K562 (cell line): ENCODE measurements around the gene UBE2G2. TPM values are rescaled to one million over a fixed set of nuclear protein-coding genes. Genes with fewer than 3 reads are reported as not detected.

Experiments
- ATAC-seq: fragments of 200-7000 bp; cut with Tn5 transposase; 3 replicates; pipeline ENCODE4 v1.9.1; 2020; ENCODE audit warnings: moderate library complexity
- BruUV-seq: library from RNA; stranded (reverse); fragments of 400-500 nt; replicated peaks from 2 replicates; lab custom pipeline; 2021; lab: Mats Ljungman, UMichigan
- CTCF ChIA-PET: fragments of 300-600 bp; formaldehyde crosslinking; extraction: SDS; loops from one replicate; lab custom pipeline; 2021; ENCODE audit warnings: low intra/inter-chr PET ratio; lab: Yijun Ruan, JAX
- POLR2A ChIA-PET: fragments of 300-600, 350-650 bp; sonication (Branson Sonifier 250); formaldehyde crosslinking; extraction: SDS; loops from one replicate; lab custom pipeline; 2021; ENCODE audit warnings: antibody characterized with exemption, inconsistent platforms; lab: Yijun Ruan, JAX
- DNase-seq, 4 experiments: peaks; one replicate each; pipeline versions ENCODE4 v3.0.0 to v3.0.0-alpha.2; 2011 to 2018; ENCODE audit warnings: low spot score in 3 of 4, mixed read lengths in 3 of 4; ENCODE audit errors: extremely low read depth in 1 of 4
- FAIRE-seq: peaks from 2 replicates; lab custom pipeline; 2011; peaks lifted over from hg19 to GRCh38; lab: Jason Lieb, UNC
- H2AFZ ChIP-seq: 2 replicates; pipeline ENCODE4 v1.6.0; 2011; ENCODE audit warnings: low read depth, low read length, control low read depth, inconsistent platforms
- H3K27ac ChIP-seq: fragments of 200-600 bp; 3 replicates; pipeline ENCODE4 v1.8.0; 2011; ENCODE audit warnings: low read depth, mild to moderate bottlenecking, control low read depth, inconsistent platforms, low read length, moderate library complexity, mixed read lengths; ENCODE audit errors: extremely low read depth
- H3K27me3 ChIP-seq, 2 experiments: fragments of 300-600 bp in 1 of 2; 2 replicates in 1 of 2; 3 replicates in 1 of 2; pipeline versions ENCODE4 v1.6.0 to v1.8.0; 2011; ENCODE audit warnings: inconsistent platforms in 2 of 2, low read length in 2 of 2, mild to moderate bottlenecking in 1 of 2, mixed read lengths in 1 of 2, moderate library complexity in 1 of 2; ENCODE audit not compliant: control insufficient read depth in 2 of 2, insufficient read depth in 2 of 2
- H3K36me3 ChIP-seq: fragments of 300-600 bp; 3 replicates; pipeline ENCODE4 v1.8.0; 2011; ENCODE audit warnings: mild to moderate bottlenecking, low read length, inconsistent platforms; ENCODE audit not compliant: control insufficient read depth, insufficient read depth
- H3K4me1 ChIP-seq, 2 experiments: fragments of 200-600 bp in 1 of 2; replicated peaks in 1 of 2; 2 replicates in 1 of 2; 3 replicates in 1 of 2; pipeline versions ENCODE4 v1.5.1 to v1.8.0; 2011; ENCODE audit warnings: inconsistent platforms in 2 of 2, low read length in 2 of 2, mild to moderate bottlenecking in 1 of 2, mixed read lengths in 1 of 2, moderate library complexity in 1 of 2; ENCODE audit not compliant: control insufficient read depth in 2 of 2, insufficient read depth in 2 of 2
- H3K4me2 ChIP-seq: 2 replicates; pipeline ENCODE4 v1.6.1; 2011; ENCODE audit warnings: low read length, control low read depth, inconsistent platforms, mixed read lengths; ENCODE audit not compliant: insufficient read depth
- H3K4me3 ChIP-seq: fragments of 200-600 bp; sonication (generic), shearing (Covaris generic); 2 replicates; pipeline ENCODE4 v1.5.1; 2016; ENCODE audit warnings: control low read depth, inconsistent platforms
- H3K79me2 ChIP-seq: fragments of 200-600 bp; 3 replicates; pipeline ENCODE4 v1.8.0; 2011; ENCODE audit warnings: low read length, inconsistent platforms; ENCODE audit not compliant: control insufficient read depth, insufficient read depth
- H3K9ac ChIP-seq, 2 experiments: 2 replicates each; pipeline versions ENCODE4 v1.6.0 to v1.6.1; 2011; ENCODE audit warnings: low read depth in 2 of 2, low read length in 2 of 2, control low read depth in 1 of 2, inconsistent platforms in 1 of 2, mild to moderate bottlenecking in 1 of 2, mixed read lengths in 1 of 2; ENCODE audit not compliant: insufficient read depth in 1 of 2
- H3K9me1 ChIP-seq: one replicate; pipeline ENCODE4 v1.6.0; 2011; ENCODE audit warnings: inconsistent platforms, mild to moderate bottlenecking, low read length, moderate library complexity; ENCODE audit not compliant: control insufficient read depth, insufficient read depth
- H3K9me3 ChIP-seq: replicated peaks from 2 replicates; pipeline ENCODE4 v1.5.1; 2011; ENCODE audit warnings: low read depth, low read length, inconsistent platforms; ENCODE audit not compliant: control insufficient read depth, insufficient read depth
- H4K20me1 ChIP-seq: replicated peaks from 2 replicates; pipeline ENCODE4 v1.6.1; 2011; ENCODE audit warnings: low read length, inconsistent platforms, mixed read lengths; ENCODE audit not compliant: control insufficient read depth, insufficient read depth
- BCL6 ChIP-seq: fragments of 250-450 bp; sonication (Bioruptor Pico); IDR thresholded peaks from 2 replicates; pipeline ENCODE4 v1.4.0; 2020
- CBX3 ChIP-seq, 2 experiments: IDR thresholded peaks; 1 replicate in 1 of 2; 2 replicates in 1 of 2; pipeline ENCODE4 v1.6.1; 2012; ENCODE audit warnings: inconsistent platforms in 2 of 2, low read length in 2 of 2, borderline replicate concordance in 1 of 2, control low read depth in 1 of 2
- E2F3 ChIP-seq: fragments of 250-450 bp; sonication (Bioruptor Pico); IDR thresholded peaks from 2 replicates; pipeline ENCODE4 v1.4.0; 2020; ENCODE audit warnings: mild to moderate bottlenecking
- KDM2B ChIP-seq: fragments of 250-450 bp; sonication (Bioruptor Pico); IDR thresholded peaks from 2 replicates; pipeline ENCODE4 v1.8.0; 2021; ENCODE audit warnings: mild to moderate bottlenecking, moderate library complexity
- NCOA4 ChIP-seq: fragments of 450-650 bp; IDR thresholded peaks from 2 replicates; pipeline ENCODE4 v1.6.1; 2018; ENCODE audit warnings: mild to moderate bottlenecking; ENCODE audit not compliant: partially characterized antibody
- POLR2A ChIP-seq: fragments of 450-650 bp; conservative IDR thresholded peaks from 2 replicates; pipeline ENCODE4 v1.6.1; 2016
- RFX1 ChIP-seq: fragments of 450-650 bp; IDR thresholded peaks from 2 replicates; pipeline ENCODE4 v1.6.1; 2016; ENCODE audit warnings: mild to moderate bottlenecking, moderate library complexity
- RUNX1 ChIP-seq: sonication (generic); IDR thresholded peaks from 2 replicates; pipeline ENCODE4 v1.6.1; 2016; ENCODE audit warnings: antibody characterized with exemption, low read depth
- SP1 ChIP-seq: sonication (generic); formaldehyde crosslinking; IDR thresholded peaks from 2 replicates; pipeline ENCODE4 v1.8.1; 2022; ENCODE audit warnings: mild to moderate bottlenecking, missing genetic modification reagents
- ZBTB11 ChIP-seq, 3 experiments: fragments of 200-800 bp in 1 of 3; fragments of 250-450 bp in 1 of 3; fragments of 450-650 bp in 1 of 3; sonication (Bioruptor Pico) in 1 of 3; sonication (Bioruptor generic) in 1 of 3; formaldehyde crosslinking in 1 of 3; IDR thresholded peaks; 2 replicates each; pipeline versions ENCODE4 v1.6.1 to v1.8.0; 2016 to 2022; ENCODE audit warnings: mild to moderate bottlenecking in 2 of 3, missing genetic modification characterization in 2 of 3, missing compliant biosample characterization in 1 of 3, moderate library complexity in 1 of 3
- ZBTB2 ChIP-seq: fragments of 450-650 bp; IDR thresholded peaks from 2 replicates; pipeline ENCODE4 v1.6.1; 2016; ENCODE audit warnings: antibody characterized with exemption
- ZNF347 ChIP-seq: fragments of 450-650 bp; formaldehyde crosslinking; IDR thresholded peaks from 2 replicates; pipeline ENCODE4 v1.4.0; 2020; ENCODE audit warnings: low read depth, mild to moderate bottlenecking, moderate library complexity
- WGBS: fragments of 100-300 bp; shearing (Covaris generic); methylation state at CpG from one replicate; pipeline ENCODE4 v1.1.6; 2016; ENCODE audit warnings: low coverage, mixed read lengths; ENCODE audit not compliant: insufficient coverage; ENCODE audit errors: missing lambda C conversion rate; 5-methylcytosine and 5-hydroxymethylcytosine counted together
- in situ Hi-C: fragments of 300-500 bp; cut with MboI; formaldehyde crosslinking; loops from 4 replicates; pipeline ENCODE4 v1.15.0; 2018; ENCODE audit warnings: inconsistent platforms, mixed read lengths
- intact Hi-C: fragments of 100-400 bp; cut with micrococcal nuclease; formaldehyde crosslinking; loops from 2 replicates; pipeline ENCODE4 v1.14.2; 2022
- polyA plus RNA-seq, 8 experiments: library from polyadenylated mRNA; depleted of rRNA in 4 of 8; stranded (reverse) in 5 of 8; unstranded in 3 of 8; fragments of >200 nt; fragmentation: Nextera tagmentation in 2 of 8; fragmentation: Illumina TruSeq in 1 of 8; extraction: Ambion mirVana in 2 of 8; extraction: Trizol in 1 of 8; gene quantifications; 2 replicates each; pipeline versions ENCODE4 v1.2.1 to v1.2.3, GENCODE V29; 2011 to 2014; ENCODE audit warnings: inconsistent platforms in 1 of 8, missing spikeins in 1 of 8
- total RNA-seq, 7 experiments: library from RNA; depleted of rRNA in 6 of 7; stranded (reverse); fragments of >200 nt in 6 of 7; fragmentation: Illumina TruSeq in 2 of 7; extraction: Trizol in 2 of 7; gene quantifications; 2 replicates each; pipeline versions ENCODE4 v1.2.1 to v1.2.3, GENCODE V29; 2011 to 2021; ENCODE audit warnings: low replicate concordance in 1 of 7
- TF ChIP-seq, protein P1 (sequence below), 2 experiments: IDR thresholded peaks; 2 replicates each; pipeline ENCODE4 v1.6.1; 2011; ENCODE audit warnings: borderline replicate concordance in 1 of 2, control low read depth in 1 of 2, low read depth in 1 of 2, low read length in 1 of 2, mild to moderate bottlenecking in 1 of 2, mixed read lengths in 1 of 2, moderate library complexity in 1 of 2; ENCODE audit not compliant: insufficient read depth in 1 of 2, insufficient read length in 1 of 2, poor library complexity in 1 of 2, severe bottlenecking in 1 of 2; ENCODE audit errors: extremely low read depth in 1 of 2
- TF ChIP-seq, protein P2 (sequence below): fragments of 200-800 bp; sonication (Bioruptor generic); IDR thresholded peaks from 2 replicates; pipeline ENCODE4 v1.6.1; 2017; ENCODE audit warnings: missing genetic modification characterization, missing compliant biosample characterization

The UBE2G2 gene
- total and polyA plus RNA-seq, 9 of the 15 experiments (the other 6 are each of a cell fraction or from before 2014, with no cell fraction given) = 47.5 to 225 (median 140) TPM

GRCh38 chr21:44732956-44733355 lies 68.7 kb downstream of the UBE2G2 start (continued):
- TF ChIP-seq, protein P1, sequence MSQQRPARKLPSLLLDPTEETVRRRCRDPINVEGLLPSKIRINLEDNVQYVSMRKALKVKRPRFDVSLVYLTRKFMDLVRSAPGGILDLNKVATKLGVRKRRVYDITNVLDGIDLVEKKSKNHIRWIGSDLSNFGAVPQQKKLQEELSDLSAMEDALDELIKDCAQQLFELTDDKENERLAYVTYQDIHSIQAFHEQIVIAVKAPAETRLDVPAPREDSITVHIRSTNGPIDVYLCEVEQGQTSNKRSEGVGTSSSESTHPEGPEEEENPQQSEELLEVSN (IDR thresholded peaks at IDR 0.05; ENCODE audit: borderline replicate concordance in 1 of 2, extremely low read depth in 1 of 2, insufficient read depth in 1 of 2, insufficient read length in 1 of 2, low read depth in 1 of 2, low read length in 1 of 2, poor library complexity in 1 of 2, severe bottlenecking in 1 of 2) = no peak
- no peak for TF ChIP-seq ZNF347 (CRISPR knock-in tag)
- TF ChIP-seq, protein P2, sequence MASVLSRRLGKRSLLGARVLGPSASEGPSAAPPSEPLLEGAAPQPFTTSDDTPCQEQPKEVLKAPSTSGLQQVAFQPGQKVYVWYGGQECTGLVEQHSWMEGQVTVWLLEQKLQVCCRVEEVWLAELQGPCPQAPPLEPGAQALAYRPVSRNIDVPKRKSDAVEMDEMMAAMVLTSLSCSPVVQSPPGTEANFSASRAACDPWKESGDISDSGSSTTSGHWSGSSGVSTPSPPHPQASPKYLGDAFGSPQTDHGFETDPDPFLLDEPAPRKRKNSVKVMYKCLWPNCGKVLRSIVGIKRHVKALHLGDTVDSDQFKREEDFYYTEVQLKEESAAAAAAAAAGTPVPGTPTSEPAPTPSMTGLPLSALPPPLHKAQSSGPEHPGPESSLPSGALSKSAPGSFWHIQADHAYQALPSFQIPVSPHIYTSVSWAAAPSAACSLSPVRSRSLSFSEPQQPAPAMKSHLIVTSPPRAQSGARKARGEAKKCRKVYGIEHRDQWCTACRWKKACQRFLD (CRISPR knock-in tag) = no peak

- Histone ChIP-seq H4K20me1 (peaks cover 7% of the 10 kb centered on the region; the same call in 1 of the 2 replicates), H3K9ac (no peak overlapping the region), H3K9me1 (no peaks in the 10 kb centered on the region), H3K9me3 (no peaks in the 10 kb centered on the region), H3K27ac (no peak overlapping the region), H3K27me3 (peaks cover 68 to 91% of the 10 kb centered on the region in 2 experiments), H3K4me1 (peaks cover 10 to 20% of the 10 kb centered on the region in 2 experiments; a peak in 4 of 5 replicates), H3K79me2 (no peaks in the 10 kb centered on the region), H2AFZ (no peak overlapping the region), H3K4me2 (no peak overlapping the region), H3K4me3 (no peak overlapping the region), H3K36me3 (no peaks in the 10 kb centered on the region)
- 3% methylated on average over 10 of the region's 10 CpGs for WGBS
- no peak for FAIRE-seq
- CTCF ChIA-PET = no interaction called here
- in situ Hi-C loops (no loop called here), intact Hi-C loops (no loop called here)
- POLR2A ChIA-PET = interaction anchor here (0.6 to 2.3 kb wide), 5 partner anchors 10 to 281 kb away, joined by 3 to 7 read pairs (median 3); no protein-coding TSS in a partner anchor
- ATAC-seq = no peak
- DNase-seq = no peak
- BruUV-seq = no TSS peak
- TF ChIP-seq POLR2A (no peak), RUNX1 (no peak), SP1 (CRISPR knock-in tag) (no peak), RFX1 (no peak), BCL6 (CRISPR knock-in tag) (no peak), NCOA4 (no peak), ZBTB11 (CRISPR knock-in tag; IDR thresholded peaks at IDR 0.05) (no peak), KDM2B (CRISPR knock-in tag) (no peak), E2F3 (CRISPR knock-in tag) (no peak), CBX3 (IDR thresholded peaks at IDR 0.05; ENCODE audit: borderline replicate concordance in 1 of 2, low read length in 2 of 2) (no peak), ZBTB2 (no peak)
Observed at GRCh38 chr21:44732263-44732662, 69.4 kb downstream of the UBE2G2 start.
